ENCODE measurements around the gene SAE1.

- TF ChIP-seq EZH2 (IDR thresholded peaks at IDR 0.05; ENCODE audit: insufficient read depth, poor library complexity, severe bottlenecking) (no peak), EZH2phosphoT487 (IDR thresholded peaks at IDR 0.05; ENCODE audit: insufficient read depth, low read depth) (no peak)
Observed at GRCh38 chr19:47109541-47110375, 20.9 kb upstream of the SAE1 start.
